CD4-positive, alpha-beta T cell treated with Interleukin-21 for 1 hour (primary cell): ENCODE measurements around the gene RASSF5.
"Not testable (repeated sequence)": the region's sequence is repeated elsewhere in the genome, so short reads cannot be mapped to it uniquely, and the experiment has no call there.

Experiments used
- DNase-seq: peaks from one replicate; pipeline ENCODE4 v3.0.0-alpha.2; 2020

The RASSF5 gene

GRCh38 chr1:206593351-206593925 is 86.1 kb downstream of the RASSF5 start:
- no peak for DNase-seq

- no peak for DNase-seq
These were observed 88.4 kb downstream of the RASSF5 start for GRCh38 chr1:206595581-206596318.

GRCh38 chr1:206596319-206596666 is 89.0 kb downstream of the RASSF5 start:
- DNase-seq: no peak

- no peak for DNase-seq
These were observed 93.2 kb downstream of the RASSF5 start for GRCh38 chr1:206600527-206600926.

GRCh38 chr1:206604861-206605260 is 97.5 kb downstream of the RASSF5 start:
- no peak for DNase-seq

GRCh38 chr1:206606867-206607266 is 99.5 kb downstream of the RASSF5 start:
- peak; percentile 19 for DNase-seq

GRCh38 chr1:206608108-206608698 is 100.9 kb downstream of the RASSF5 start:
- peak; percentile 73 for DNase-seq

- no peak for DNase-seq
These were observed 102.1 kb downstream of the RASSF5 start for GRCh38 chr1:206609229-206609991.

GRCh38 chr1:206612129-206612876 is 105.0 kb downstream of the RASSF5 start, which contains the start of gene EIF2D:
Gene EIF2D (minus strand): TSS chr1:206612465. CDS start chr1:206612342, 123 bp downstream.
- peak; percentile 94 for DNase-seq

- not testable (repeated sequence) for DNase-seq
These were observed 119.1 kb downstream of the RASSF5 start for GRCh38 chr1:206626396-206626795.

GRCh38 chr1:206628916-206629315 is 121.6 kb downstream of the RASSF5 start:
- no peak for DNase-seq

- peak; percentile 31 for DNase-seq
These were observed 123.8 kb downstream of the RASSF5 start for GRCh38 chr1:206631085-206631509.

GRCh38 chr1:206633708-206634121 is 126.4 kb downstream of the RASSF5 start:
- DNase-seq: no peak

- DNase-seq: peak; percentile 72
These were observed 127.2 kb downstream of the RASSF5 start for GRCh38 chr1:206634365-206635079.

GRCh38 chr1:206635080-206635977 is 128.0 kb downstream of the RASSF5 start, which contains the start of gene DYRK3:
Gene DYRK3 (plus strand): TSS chr1:206635536. CDS start chr1:206635704, 168 bp downstream.
- peak; percentile 89 for DNase-seq

GRCh38 chr1:206635978-206636345 is 128.6 kb downstream of the RASSF5 start:
- DNase-seq: peak; percentile 16

- no peak for DNase-seq
These were observed 129.3 kb downstream of the RASSF5 start for GRCh38 chr1:206636671-206637070.

- DNase-seq: no peak
These were observed 130.3 kb downstream of the RASSF5 start for GRCh38 chr1:206637605-206638004.
